GM12878 (cell line): ENCODE measurements around the gene HDAC9. TPM values are rescaled to one million over a fixed set of nuclear protein-coding genes. Genes with fewer than 3 reads are reported as not detected.

Experiments used
- ATAC-seq: fragments of 200-7000 bp; cut with Tn5 transposase; 3 replicates; pipeline ENCODE4 v1.9.1; 2020; ENCODE audit warnings: mild to moderate bottlenecking, moderate library complexity
- BruUV-seq: library from RNA; stranded (reverse); fragments of 400-500 nt; replicated peaks from 2 replicates; lab custom pipeline; 2021; lab: Mats Ljungman, UMichigan
- CTCF ChIA-PET: fragments of 300-600 bp; sonication (Branson Sonifier 250); formaldehyde crosslinking; extraction: SDS; loops from one replicate; lab custom pipeline; 2021; ENCODE audit warnings: inconsistent platforms; lab: Yijun Ruan, JAX
- POLR2A ChIA-PET: fragments of 350-600 bp; formaldehyde crosslinking; extraction: SDS; loops from one replicate; lab custom pipeline; 2021; ENCODE audit warnings: inconsistent platforms; lab: Charles Lee
- RAD21 ChIA-PET: fragments of 300-600 bp; sonication (Branson Sonifier 250); formaldehyde crosslinking; loops from one replicate; lab custom pipeline; 2023; ENCODE audit warnings: antibody characterized with exemption; ENCODE audit not compliant: unreplicated experiment; lab: Charles Lee
- SMC1A ChIA-PET: fragments of 300-600 bp; sonication (Branson Sonifier 250); formaldehyde crosslinking; loops from one replicate; lab custom pipeline; 2023; ENCODE audit not compliant: unreplicated experiment, uncharacterized antibody; lab: Charles Lee
- DNase-seq: peaks from one replicate; pipeline ENCODE4 v3.0.0-alpha.2; 2011; ENCODE audit warnings: low read depth, low spot score
- FAIRE-seq: peaks from 3 replicates; lab custom pipeline; 2011; peaks lifted over from hg19 to GRCh38; lab: Jason Lieb, UNC
- H2AFZ ChIP-seq: 2 replicates; pipeline ENCODE4 v1.6.0; 2011; ENCODE audit warnings: low read depth, low read length, control low read depth; ENCODE audit not compliant: control insufficient read depth
- H3K27ac ChIP-seq: 2 replicates; pipeline ENCODE4 v1.5.1; 2011; ENCODE audit warnings: control low read depth; ENCODE audit not compliant: control insufficient read depth, insufficient read depth
- H3K27me3 ChIP-seq, 2 experiments: replicated peaks in 1 of 2; 2 replicates each; pipeline versions ENCODE4 v1.6.0 to v1.6.1; 2011; ENCODE audit warnings: low read length in 1 of 2; ENCODE audit not compliant: control insufficient read depth in 2 of 2, insufficient read depth in 2 of 2
- H3K36me3 ChIP-seq, 2 experiments: 2 replicates each; pipeline ENCODE4 v1.5.1; 2011; ENCODE audit warnings: low read length in 1 of 2; ENCODE audit not compliant: control insufficient read depth in 2 of 2, insufficient read depth in 2 of 2
- H3K4me1 ChIP-seq: 2 replicates; pipeline ENCODE4 v1.6.1; 2011; ENCODE audit warnings: mild to moderate bottlenecking, low read length, moderate library complexity, mixed read lengths; ENCODE audit not compliant: control insufficient read depth, insufficient read depth
- H3K4me2 ChIP-seq: 2 replicates; pipeline ENCODE4 v1.6.0; 2011; ENCODE audit warnings: control low read depth; ENCODE audit not compliant: control insufficient read depth, insufficient read depth
- H3K4me3 ChIP-seq: fragments of 200-600 bp; sonication (generic); 2 replicates; pipeline ENCODE4 v1.5.1; 2016
- H3K79me2 ChIP-seq: 2 replicates; pipeline ENCODE4 v1.6.0; 2011; ENCODE audit warnings: low read length; ENCODE audit not compliant: control insufficient read depth, insufficient read depth
- H3K9ac ChIP-seq: 2 replicates; pipeline ENCODE4 v1.8.0; 2011; ENCODE audit warnings: low read length, control low read depth, mixed read lengths; ENCODE audit not compliant: control insufficient read depth, insufficient read depth
- H3K9me3 ChIP-seq: replicated peaks from 3 replicates; pipeline ENCODE4 v1.5.1; 2011; ENCODE audit warnings: mild to moderate bottlenecking, low read length; ENCODE audit not compliant: control insufficient read depth, insufficient read depth
- H4K20me1 ChIP-seq: 2 replicates; pipeline ENCODE4 v1.6.0; 2011; ENCODE audit not compliant: control insufficient read depth, insufficient read depth
- ATF2 ChIP-seq: IDR thresholded peaks from 2 replicates; pipeline ENCODE4 v1.6.1; 2012; ENCODE audit warnings: low read length, inconsistent platforms
- CHD1 ChIP-seq: IDR thresholded peaks from 2 replicates; pipeline ENCODE4 v1.6.1; 2012; ENCODE audit warnings: low read depth, low read length, improper control_type of control experiment
- CREB1 ChIP-seq: IDR thresholded peaks from 2 replicates; pipeline ENCODE4 v1.6.1; 2012; ENCODE audit warnings: low read depth, mild to moderate bottlenecking, inconsistent platforms
- ETV6 ChIP-seq, 2 experiments: fragments of 450-650 bp in 1 of 2; IDR thresholded peaks in 1 of 2; conservative IDR thresholded peaks in 1 of 2; 2 replicates each; pipeline ENCODE4 v1.6.1; 2014; ENCODE audit warnings: antibody characterized with exemption in 1 of 2, borderline replicate concordance in 1 of 2, low read depth in 1 of 2, mild to moderate bottlenecking in 1 of 2, moderate library complexity in 1 of 2
- IKZF1 ChIP-seq: fragments of 450-650 bp; conservative IDR thresholded peaks from 2 replicates; pipeline ENCODE4 v1.6.1; 2017; ENCODE audit warnings: antibody characterized with exemption, mild to moderate bottlenecking
- MYC ChIP-seq: IDR thresholded peaks from 2 replicates; pipeline ENCODE4 v1.6.1; 2011; ENCODE audit warnings: mild to moderate bottlenecking, low read length, moderate library complexity, inconsistent platforms; ENCODE audit not compliant: insufficient read depth, insufficient replicate concordance, insufficient read length, severe bottlenecking
- NR2C1 ChIP-seq: fragments of 450-650 bp; IDR thresholded peaks from 2 replicates; pipeline ENCODE4 v1.6.1; 2017; ENCODE audit warnings: antibody characterized with exemption, mild to moderate bottlenecking, moderate library complexity
- PAX5 ChIP-seq: IDR thresholded peaks from 2 replicates; pipeline ENCODE4 v1.6.1; 2011; ENCODE audit warnings: low read depth, low read length, borderline replicate concordance
- PAX8 ChIP-seq: fragments of 450-650 bp; IDR thresholded peaks from 2 replicates; pipeline ENCODE4 v1.6.1; 2017; ENCODE audit warnings: mild to moderate bottlenecking, moderate library complexity
- RAD51 ChIP-seq: fragments of 450-650 bp; IDR thresholded peaks from 2 replicates; pipeline ENCODE4 v1.6.1; 2016; ENCODE audit warnings: moderate library complexity, mild to moderate bottlenecking, inconsistent platforms
- SUPT20H ChIP-seq: IDR thresholded peaks from 2 replicates; pipeline ENCODE4 v1.6.1; 2011; ENCODE audit warnings: low read depth, mild to moderate bottlenecking, low read length, moderate library complexity, borderline replicate concordance; ENCODE audit not compliant: control insufficient read depth
- TCF3 ChIP-seq: IDR thresholded peaks from 2 replicates; pipeline ENCODE4 v1.6.1; 2012; ENCODE audit warnings: low read depth, mild to moderate bottlenecking, low read length, borderline replicate concordance; ENCODE audit not compliant: insufficient read depth
- ZBTB11 ChIP-seq: fragments of 450-650 bp; formaldehyde crosslinking; IDR thresholded peaks from 2 replicates; pipeline ENCODE4 v1.5.0; 2022; ENCODE audit warnings: mild to moderate bottlenecking, missing genetic modification characterization
- ZNF207 ChIP-seq: fragments of 450-650 bp; IDR thresholded peaks from 2 replicates; pipeline ENCODE4 v1.6.1; 2014; ENCODE audit warnings: antibody characterized with exemption, mild to moderate bottlenecking, borderline replicate concordance
- ZNF217 ChIP-seq: fragments of 450-650 bp; IDR thresholded peaks from 2 replicates; pipeline ENCODE4 v1.6.1; 2017; ENCODE audit warnings: antibody characterized with exemption, mild to moderate bottlenecking
- WGBS: methylation state at CpG from one replicate; pipeline ENCODE4 v1.1.6; 2016; ENCODE audit warnings: low lambda C conversion rate; ENCODE audit not compliant: insufficient replicate concordance, insufficient coverage; ENCODE audit errors: missing lambda C conversion rate; 5-methylcytosine and 5-hydroxymethylcytosine counted together
- in situ Hi-C: fragments of 300-500 bp; cut with MboI; formaldehyde crosslinking; loops from 9 replicates; pipeline ENCODE4 v1.14.3; 2018; ENCODE audit warnings: mixed read lengths
- intact Hi-C: fragments of 100-400 bp; cut with micrococcal nuclease; formaldehyde crosslinking; loops from one replicate; pipeline ENCODE4 v1.14.2; 2022; ENCODE audit not compliant: unreplicated experiment
- polyA plus RNA-seq, 11 experiments: library from polyadenylated mRNA; depleted of rRNA in 4 of 11; unstranded in 6 of 11; stranded (reverse) in 5 of 11; fragments of >200 nt; fragmentation: Nextera tagmentation in 4 of 11; fragmentation: Illumina TruSeq in 1 of 11; extraction: Ambion mirVana in 4 of 11; extraction: Trizol in 1 of 11; gene quantifications; 1 replicate in 1 of 11; 2 replicates in 10 of 11; pipeline versions ENCODE4 v1.2.1 to v1.2.3, GENCODE V29; 2011 to 2016; ENCODE audit warnings: inconsistent platforms in 2 of 11, missing spikeins in 2 of 11, low read depth in 1 of 11
- total RNA-seq, 4 experiments: library from RNA; depleted of rRNA in 3 of 4; stranded (reverse); fragments of >200 nt in 3 of 4; fragmentation: Illumina TruSeq in 1 of 4; extraction: Trizol in 1 of 4; gene quantifications; 2 replicates each; pipeline versions ENCODE4 v1.2.1 to v1.2.3, GENCODE V29; 2013 to 2021

The HDAC9 gene
- total and polyA plus RNA-seq, 10 of the 15 experiments (the other 5 are each of a cell fraction or from before 2014, with no cell fraction given), result 0.73 to 12.8 (median 0.92) TPM

GRCh38 chr7:18844735-18845134 lies 349.2 kb downstream of the HDAC9 start (continued):
- no peak for TF ChIP-seq SUPT20H
- no peak for TF ChIP-seq ZNF207

GRCh38 chr7:18845700-18846099 lies 350.2 kb downstream of the HDAC9 start:
- in situ Hi-C loops, result no loop called here
- Histone ChIP-seq H4K20me1 (no peaks in the 10 kb centered on the region), H3K4me1 (no peaks in the 10 kb centered on the region), H3K4me2 (no peak overlapping the region), H3K36me3 (no peaks in the 10 kb centered on the region), H3K27me3 (no peaks in the 10 kb centered on the region), H3K9ac (no peak overlapping the region), H2AFZ (no peak overlapping the region), H3K9me3 (no peaks in the 10 kb centered on the region), H3K27ac (no peak overlapping the region), H3K4me3 (no peak overlapping the region), H3K79me2 (no peaks in the 10 kb centered on the region)
- FAIRE-seq, result no peak
- CTCF ChIA-PET, result interaction anchor here (1.0 to 1.1 kb wide), 2 partner anchors 30 to 40 kb away, joined by 3 read pairs; no protein-coding TSS in a partner anchor
- no peak for DNase-seq
- RAD21 ChIA-PET, result interaction anchor here (1.1 kb wide), 1 partner anchor 15 kb away, joined by 4 read pairs; no protein-coding TSS in a partner anchor
- TF ChIP-seq RAD51, result no peak
- TF ChIP-seq IKZF1, result no peak
- no peak for TF ChIP-seq ZBTB11 (CRISPR knock-in tag)
- TF ChIP-seq ZNF217, result no peak
- TF ChIP-seq CREB1, result no peak
- TF ChIP-seq MYC, result no peak
- no peak for TF ChIP-seq PAX8
- TF ChIP-seq CHD1, result no peak
- TF ChIP-seq PAX5, result no peak
- no peak for TF ChIP-seq TCF3
- no peak for TF ChIP-seq NR2C1
- TF ChIP-seq ETV6 (conservative IDR thresholded peaks at IDR 0.05 in 1 of 2, IDR thresholded peaks at IDR 0.05 in 1 of 2; ENCODE audit: borderline replicate concordance in 1 of 2, low read depth in 1 of 2), result no peak
- TF ChIP-seq ATF2, result no peak
- POLR2A ChIA-PET, result no interaction called here
- intact Hi-C loops, result no loop called here
- SMC1A ChIA-PET, result interaction anchor here (1.0 to 1.7 kb wide), 4 partner anchors 15 to 130 kb away, joined by 4 to 5 read pairs (median 4); no protein-coding TSS in a partner anchor
- 34% methylated on average over 6 of the region's 6 CpGs for WGBS
- ATAC-seq, result no peak
- no TSS peak for BruUV-seq
